ENCODE data around the gene MRPS15. TPM values are rescaled to one million over a fixed set of nuclear protein-coding genes. Genes with fewer than 3 reads are reported as not detected.
"Not testable (repeated sequence)": the region's sequence is repeated elsewhere in the genome, so short reads cannot be mapped to it uniquely, and the experiment has no call there.

The MRPS15 gene
- total RNA-seq, 1 donor from 2014 or later = 70.9 TPM

DNA sequence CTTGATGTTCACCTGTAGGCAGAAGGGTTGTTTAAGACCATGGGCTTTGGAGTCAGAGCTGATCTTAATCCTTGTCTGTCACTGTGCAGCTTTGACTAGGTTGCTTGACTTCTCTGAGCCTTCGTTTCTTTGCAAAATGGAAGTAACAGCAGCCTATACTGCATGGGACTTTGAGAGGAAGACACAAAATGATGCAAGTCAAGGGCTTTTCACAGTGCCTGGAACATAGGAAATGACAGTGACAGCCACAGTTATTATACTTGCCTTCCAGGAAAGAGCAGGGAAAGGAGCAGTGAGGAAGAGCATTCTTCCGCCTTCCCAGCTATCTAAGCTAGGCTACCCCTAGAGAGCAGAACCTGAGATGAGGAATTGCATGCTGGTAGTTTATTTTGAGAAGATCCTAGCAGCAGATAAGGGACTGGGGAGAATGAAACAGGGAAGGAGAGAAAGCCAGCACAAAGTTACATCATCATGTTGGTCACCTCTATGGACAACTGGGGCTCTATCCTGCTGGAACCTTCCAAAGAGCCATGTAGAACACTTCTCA is 15.4 kb upstream of the MRPS15 start:
- H3K4me3 Mint-ChIP-seq (ENCODE audit: unreplicated experiment) = no peak overlapping the region
- no peak for DNase-seq (ENCODE audit: low read depth)
- peaks cover 30% of the 10 kb centered on the region for H3K27me3 Mint-ChIP-seq (ENCODE audit: low read depth, unreplicated experiment)
- Histone ChIP-seq H3K4me3 (ENCODE audit: insufficient read depth, low read depth, low read length) (no peak overlapping the region), H3K27me3 (ENCODE audit: insufficient read depth, low read length) (peaks cover 15% of the 10 kb centered on the region), H3K9me3 (ENCODE audit: insufficient read depth, low read depth, low read length) (no peaks in the 10 kb centered on the region), H3K9ac (ENCODE audit: low read length) (no peak overlapping the region), H4K20me1 (ENCODE audit: insufficient read depth, low read length) (no peaks in the 10 kb centered on the region), H3K79me2 (ENCODE audit: insufficient read depth, low read length) (no peaks in the 10 kb centered on the region), H3K36me3 (ENCODE audit: insufficient read depth, low read length) (no peaks in the 10 kb centered on the region), H3K27ac (ENCODE audit: low read depth, low read length) (no peak overlapping the region), H2AFZ (ENCODE audit: low read depth, low read length) (no peak overlapping the region), H3K4me1 (ENCODE audit: insufficient read depth, low read length) (no peaks in the 10 kb centered on the region), H3K4me2 (ENCODE audit: low read length) (no peak overlapping the region)
- no peak for FAIRE-seq
- H3K4me1 Mint-ChIP-seq (ENCODE audit: low read depth, unreplicated experiment) = peaks cover 10% of the 10 kb centered on the region
- H3K36me3 Mint-ChIP-seq (ENCODE audit: low read depth, unreplicated experiment) = no peaks in the 10 kb centered on the region
- no peak for TF ChIP-seq EZH2 (IDR thresholded peaks at IDR 0.05; ENCODE audit: insufficient read depth, low read length)
- TF ChIP-seq, protein P1, sequence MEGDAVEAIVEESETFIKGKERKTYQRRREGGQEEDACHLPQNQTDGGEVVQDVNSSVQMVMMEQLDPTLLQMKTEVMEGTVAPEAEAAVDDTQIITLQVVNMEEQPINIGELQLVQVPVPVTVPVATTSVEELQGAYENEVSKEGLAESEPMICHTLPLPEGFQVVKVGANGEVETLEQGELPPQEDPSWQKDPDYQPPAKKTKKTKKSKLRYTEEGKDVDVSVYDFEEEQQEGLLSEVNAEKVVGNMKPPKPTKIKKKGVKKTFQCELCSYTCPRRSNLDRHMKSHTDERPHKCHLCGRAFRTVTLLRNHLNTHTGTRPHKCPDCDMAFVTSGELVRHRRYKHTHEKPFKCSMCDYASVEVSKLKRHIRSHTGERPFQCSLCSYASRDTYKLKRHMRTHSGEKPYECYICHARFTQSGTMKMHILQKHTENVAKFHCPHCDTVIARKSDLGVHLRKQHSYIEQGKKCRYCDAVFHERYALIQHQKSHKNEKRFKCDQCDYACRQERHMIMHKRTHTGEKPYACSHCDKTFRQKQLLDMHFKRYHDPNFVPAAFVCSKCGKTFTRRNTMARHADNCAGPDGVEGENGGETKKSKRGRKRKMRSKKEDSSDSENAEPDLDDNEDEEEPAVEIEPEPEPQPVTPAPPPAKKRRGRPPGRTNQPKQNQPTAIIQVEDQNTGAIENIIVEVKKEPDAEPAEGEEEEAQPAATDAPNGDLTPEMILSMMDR (IDR thresholded peaks at IDR 0.05; ENCODE audit: insufficient read depth, low read depth, low read length) = no peak
- no peaks in the 10 kb centered on the region for H3K9me3 Mint-ChIP-seq (ENCODE audit: unreplicated experiment)
- H3K27ac Mint-ChIP-seq (ENCODE audit: unreplicated experiment) = no peak overlapping the region

DNA sequence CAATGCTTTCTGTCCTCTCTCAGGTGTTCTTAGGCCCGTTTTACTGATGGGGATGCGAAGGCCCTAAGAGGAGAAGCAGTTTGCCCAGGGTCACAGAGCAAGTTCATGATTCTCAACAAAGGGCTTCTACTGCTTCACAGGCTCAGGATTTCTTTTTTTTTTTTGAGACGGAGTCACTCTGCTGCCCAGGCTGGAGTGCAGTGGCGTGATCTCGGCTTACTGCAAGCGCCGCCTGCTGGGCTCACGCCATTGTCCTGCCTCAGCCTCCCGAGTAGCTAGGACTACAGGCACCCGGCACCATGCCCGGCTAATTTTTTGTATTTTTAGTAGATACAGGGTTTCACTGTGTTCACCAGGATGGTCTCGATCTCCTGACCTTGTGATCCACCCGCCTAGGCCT is 13.4 kb upstream of the MRPS15 start:
- not testable (repeated sequence) for H3K9me3 Mint-ChIP-seq (ENCODE audit: unreplicated experiment); H3K4me3 ChIP-seq (ENCODE audit: insufficient read depth, low read depth, low read length); H3K27ac ChIP-seq (ENCODE audit: low read depth, low read length); H2AFZ ChIP-seq (ENCODE audit: low read depth, low read length); H3K36me3 Mint-ChIP-seq (ENCODE audit: low read depth, unreplicated experiment); H3K9ac ChIP-seq (ENCODE audit: low read length); FAIRE-seq; H3K4me1 ChIP-seq (ENCODE audit: insufficient read depth, low read length); H3K27ac Mint-ChIP-seq (ENCODE audit: unreplicated experiment); H3K4me3 Mint-ChIP-seq (ENCODE audit: unreplicated experiment); H3K9me3 ChIP-seq (ENCODE audit: insufficient read depth, low read depth, low read length); H4K20me1 ChIP-seq (ENCODE audit: insufficient read depth, low read length); H3K79me2 ChIP-seq (ENCODE audit: insufficient read depth, low read length); DNase-seq (ENCODE audit: low read depth); H3K36me3 ChIP-seq (ENCODE audit: insufficient read depth, low read length); H3K4me2 ChIP-seq (ENCODE audit: low read length); H3K4me1 Mint-ChIP-seq (ENCODE audit: low read depth, unreplicated experiment)
- peaks cover 40% of the 10 kb centered on the region for H3K27me3 Mint-ChIP-seq (ENCODE audit: low read depth, unreplicated experiment)
- H3K27me3 ChIP-seq (ENCODE audit: insufficient read depth, low read length) = peaks cover 11% of the 10 kb centered on the region

DNA sequence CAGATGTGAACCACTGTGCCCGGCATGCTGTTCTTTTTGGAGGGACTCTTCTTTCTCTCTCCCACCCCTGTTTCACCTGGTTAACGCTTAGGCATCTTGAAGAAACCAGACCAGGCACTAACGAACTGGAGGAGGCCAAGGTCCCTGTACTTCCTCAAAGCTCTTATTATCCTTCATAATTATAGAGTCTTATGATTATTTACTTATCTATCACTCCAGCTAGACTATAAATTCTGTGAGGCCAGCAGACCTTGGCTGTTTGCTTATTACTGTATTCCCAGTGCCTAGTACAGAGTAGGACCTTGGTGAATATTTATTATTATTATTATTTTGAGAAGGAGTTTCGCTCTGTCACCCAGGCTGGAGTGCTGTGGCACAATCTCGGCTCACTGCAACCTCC is 12.8 kb upstream of the MRPS15 start:
- Histone ChIP-seq H3K4me3 (ENCODE audit: insufficient read depth, low read depth, low read length) (no peak overlapping the region), H3K4me2 (ENCODE audit: low read length) (no peak overlapping the region), H3K27ac (ENCODE audit: low read depth, low read length) (no peak overlapping the region), H3K36me3 (ENCODE audit: insufficient read depth, low read length) (no peaks in the 10 kb centered on the region), H3K79me2 (ENCODE audit: insufficient read depth, low read length) (no peaks in the 10 kb centered on the region), H3K9me3 (ENCODE audit: insufficient read depth, low read depth, low read length) (no peaks in the 10 kb centered on the region), H4K20me1 (ENCODE audit: insufficient read depth, low read length) (no peaks in the 10 kb centered on the region), H3K4me1 (ENCODE audit: insufficient read depth, low read length) (no peaks in the 10 kb centered on the region), H3K9ac (ENCODE audit: low read length) (no peak overlapping the region), H2AFZ (ENCODE audit: low read depth, low read length) (no peak overlapping the region), H3K27me3 (ENCODE audit: insufficient read depth, low read length) (peaks cover 11% of the 10 kb centered on the region)
- H3K9me3 Mint-ChIP-seq (ENCODE audit: unreplicated experiment) = no peaks in the 10 kb centered on the region
- TF ChIP-seq EZH2 (IDR thresholded peaks at IDR 0.05; ENCODE audit: insufficient read depth, low read length) = no peak
- TF ChIP-seq, protein P1 (IDR thresholded peaks at IDR 0.05; ENCODE audit: insufficient read depth, low read depth, low read length) = no peak
- H3K36me3 Mint-ChIP-seq (ENCODE audit: low read depth, unreplicated experiment) = peaks cover 2% of the 10 kb centered on the region
- DNase-seq (ENCODE audit: low read depth) (no peak), FAIRE-seq (no peak)
- no peak overlapping the region for H3K27ac Mint-ChIP-seq (ENCODE audit: unreplicated experiment)
- peaks cover 6% of the 10 kb centered on the region for H3K4me1 Mint-ChIP-seq (ENCODE audit: low read depth, unreplicated experiment)
- peaks cover 37% of the 10 kb centered on the region for H3K27me3 Mint-ChIP-seq (ENCODE audit: low read depth, unreplicated experiment)
- no peak overlapping the region for H3K4me3 Mint-ChIP-seq (ENCODE audit: unreplicated experiment)
